NCI-H2227 treated with DMSO at 0.1 percent for 48 hours (cell line): ENCODE data around the gene IGSF21.
"Not testable (repeated sequence)": the region's sequence is repeated elsewhere in the genome, so short reads cannot be mapped to it uniquely, and the experiment has no call there.

Experiments
- DNase-seq: peaks from one replicate; lab custom pipeline; 2025; lab: John Stamatoyannopoulos, UW

IGSF21 gene

DNA sequence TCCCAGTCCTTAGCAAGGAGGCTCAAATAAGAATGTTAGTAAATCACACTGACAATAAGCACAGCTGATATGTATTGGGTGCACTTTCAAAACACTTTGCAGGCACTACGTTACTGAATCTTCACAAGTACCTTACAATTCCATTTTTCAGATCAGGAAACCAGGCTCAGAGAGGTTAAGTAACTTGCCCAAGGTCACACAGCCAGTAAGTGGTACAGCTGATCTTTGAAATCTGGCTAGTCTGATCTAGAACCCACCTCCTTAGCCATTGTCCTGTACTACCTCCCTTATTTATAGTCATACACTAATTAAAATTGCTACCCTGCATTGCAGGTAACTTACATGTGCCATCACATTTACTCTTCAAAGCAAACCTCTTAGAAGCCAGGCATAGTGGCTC, 251.0 kb downstream of the IGSF21 start:
- no peak for DNase-seq

DNA sequence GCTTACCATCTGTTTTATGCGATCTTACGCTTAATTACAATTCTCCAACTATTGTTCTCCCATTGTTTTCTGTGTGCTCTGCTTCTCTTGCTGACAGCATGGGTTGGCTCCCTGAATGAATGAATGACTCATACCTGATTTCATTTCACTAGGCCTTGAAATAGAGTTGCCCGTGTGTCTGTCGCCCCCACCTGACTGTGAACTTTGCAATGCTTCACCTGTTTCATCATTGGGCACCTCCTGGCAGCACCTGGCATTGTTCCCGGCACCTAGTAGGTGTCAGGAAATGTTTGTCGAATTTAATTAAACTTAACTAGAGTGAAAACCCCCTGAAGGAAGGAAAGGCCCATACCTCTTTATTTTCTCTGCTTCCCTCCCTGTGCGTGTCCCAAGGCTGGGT, 252.7 kb downstream of the IGSF21 start:
- DNase-seq = no peak

- DNase-seq = no peak
Observed at GRCh38 chr1:18362150-18362549, 254.6 kb downstream of the IGSF21 start.

DNA sequence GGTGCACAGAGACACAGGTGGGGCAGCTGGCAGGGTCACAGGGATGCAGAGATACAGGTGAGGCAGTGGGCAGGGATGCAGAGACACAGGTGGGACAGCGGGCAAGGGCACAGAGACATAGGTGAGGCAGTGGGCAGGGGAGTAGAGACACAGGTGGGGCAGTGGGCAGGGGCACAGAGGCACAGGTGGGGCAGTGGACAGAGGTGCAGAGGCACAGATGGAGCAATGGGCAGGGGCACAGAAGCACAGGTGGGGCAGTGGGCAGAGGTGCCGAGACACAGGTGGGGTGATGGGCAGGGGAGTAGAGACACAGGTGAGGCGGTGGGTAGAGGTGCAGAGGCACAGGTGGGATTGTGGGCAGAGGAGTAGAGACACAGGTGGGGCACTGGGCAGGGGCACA, 255.8 kb downstream of the IGSF21 start:
- DNase-seq = no peak

- no peak for DNase-seq
Observed at GRCh38 chr1:18365099-18365705, 257.6 kb downstream of the IGSF21 start.

- DNase-seq = not testable (repeated sequence)
Observed at GRCh38 chr1:18372505-18372904, 264.9 kb downstream of the IGSF21 start.

DNA sequence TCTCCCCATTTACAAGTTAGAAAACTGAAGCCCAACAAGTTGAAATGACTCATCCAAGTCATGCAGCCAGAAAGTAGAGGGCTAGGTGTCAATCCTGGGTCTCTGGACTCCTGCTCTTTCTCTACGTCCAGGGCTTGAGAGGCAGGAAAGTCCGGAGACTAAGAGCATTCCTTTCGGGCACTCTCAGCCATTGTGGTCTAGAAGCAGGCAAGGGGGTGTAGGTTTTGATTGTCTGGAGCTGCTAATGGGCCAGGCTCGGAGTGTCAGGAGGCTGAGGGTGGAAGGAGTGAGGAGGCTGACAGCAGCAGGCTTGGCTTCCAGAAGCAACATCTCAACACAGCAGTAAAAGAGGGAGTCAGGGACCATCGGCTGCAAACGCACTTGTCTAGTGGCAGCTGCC, 265.6 kb downstream of the IGSF21 start:
- DNase-seq = no peak

GRCh38 chr1:18373882-18374493, 266.4 kb downstream of the IGSF21 start:
- DNase-seq = no peak

GRCh38 chr1:18376661-18377060, 269.1 kb downstream of the IGSF21 start:
- DNase-seq = no peak

GRCh38 chr1:18380288-18380687, 272.7 kb downstream of the IGSF21 start:
- no peak for DNase-seq

DNA sequence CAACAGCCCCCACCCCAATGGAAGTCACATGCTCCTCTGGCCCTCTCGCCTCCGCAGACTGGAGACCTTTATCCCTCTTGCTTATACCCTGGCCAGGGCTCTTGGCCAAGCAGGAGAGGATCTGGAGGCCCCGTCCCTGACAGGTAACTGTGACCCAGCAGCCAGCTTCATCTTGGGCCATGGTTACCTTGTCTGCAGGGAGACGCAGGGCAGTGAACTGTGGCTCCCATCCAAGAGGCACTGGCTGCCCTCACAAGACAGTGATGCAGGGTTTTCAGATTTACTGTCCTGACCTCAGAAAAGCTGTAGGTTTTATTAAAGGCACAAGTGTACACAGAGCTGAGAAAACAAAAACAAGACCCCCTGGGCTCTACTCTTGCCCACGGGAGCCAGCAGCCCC, 276.5 kb downstream of the IGSF21 start:
- DNase-seq = no peak

- DNase-seq = peak; percentile 26
Observed at GRCh38 chr1:18384471-18384870, 276.9 kb downstream of the IGSF21 start.

DNA sequence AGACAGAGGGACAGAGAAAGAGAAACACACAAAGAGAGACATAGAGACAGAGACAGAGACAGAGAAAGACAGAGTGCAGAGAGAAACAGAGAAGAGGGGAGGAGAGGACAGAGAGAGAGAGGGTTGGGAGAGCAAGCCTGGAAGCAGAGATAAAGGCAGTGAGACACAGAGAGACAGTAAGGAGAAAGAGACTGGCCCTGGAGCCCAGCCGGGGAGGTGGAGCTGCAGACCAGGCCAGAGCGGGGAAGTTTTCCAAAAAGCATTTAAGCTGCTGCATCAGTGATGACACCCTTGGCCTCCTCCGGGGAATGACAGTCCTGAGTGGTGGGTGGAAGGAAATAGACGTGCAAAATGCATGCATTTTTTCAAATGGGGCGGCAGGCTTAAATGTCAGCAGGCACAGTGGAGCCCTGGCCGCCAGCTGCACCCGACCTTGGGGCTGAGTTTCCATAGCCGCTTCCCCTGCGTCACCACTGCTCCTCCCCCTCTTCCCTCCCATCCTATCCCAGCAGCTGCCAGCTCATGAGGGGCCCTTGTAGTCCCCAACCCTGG, 277.7 kb downstream of the IGSF21 start:
- peak; percentile 16 for DNase-seq

- no peak for DNase-seq
Observed at GRCh38 chr1:18386591-18386990, 279.0 kb downstream of the IGSF21 start.

GRCh38 chr1:18387307-18387706, 279.7 kb downstream of the IGSF21 start:
- DNase-seq = no peak

DNA sequence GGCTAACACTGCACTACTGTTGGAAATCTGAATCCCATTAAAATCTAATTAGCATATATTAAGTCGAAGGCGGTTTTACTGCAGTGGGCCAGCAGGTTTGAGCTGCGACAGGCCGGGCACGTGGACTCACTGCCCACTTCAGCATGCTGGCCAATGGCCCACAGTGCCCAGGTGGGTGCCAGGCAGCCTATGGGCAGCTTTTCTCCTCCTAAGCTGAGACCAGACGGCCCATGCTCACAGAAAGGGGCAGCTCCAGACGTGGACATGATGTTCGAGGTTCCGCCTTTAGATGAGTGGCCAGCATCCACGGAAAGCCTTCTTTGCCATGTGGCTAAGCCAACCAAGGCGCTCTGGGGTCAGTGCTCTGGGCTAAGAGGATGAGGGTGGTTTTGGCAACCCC, 283.4 kb downstream of the IGSF21 start:
- no peak for DNase-seq

GRCh38 chr1:18394563-18395156, 287.1 kb downstream of the IGSF21 start:
- DNase-seq = no peak

- no peak for DNase-seq
Observed at GRCh38 chr1:18396247-18396980, 288.8 kb downstream of the IGSF21 start.

DNA sequence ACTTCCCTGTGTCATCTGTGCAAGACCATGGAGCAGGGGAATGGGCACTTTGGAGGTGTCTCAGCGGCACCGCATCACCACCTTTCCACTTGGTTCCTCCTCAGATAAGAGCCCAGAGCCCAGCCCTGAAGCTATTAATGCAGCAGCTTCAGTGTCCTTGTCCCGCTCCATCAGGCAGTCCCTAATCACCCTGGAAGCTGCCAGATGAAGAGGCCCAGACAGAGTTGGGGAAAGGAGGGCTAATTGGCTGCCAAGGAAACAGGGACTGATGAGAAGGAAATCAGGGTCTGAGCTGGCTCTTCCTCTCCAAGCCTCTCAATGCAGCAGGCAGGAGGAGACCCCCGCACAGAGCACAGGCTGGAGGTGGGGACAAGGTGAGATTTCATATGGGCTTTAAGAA, 290.0 kb downstream of the IGSF21 start:
- DNase-seq = no peak

GRCh38 chr1:18398791-18399530, 291.4 kb downstream of the IGSF21 start:
- no peak for DNase-seq

DNA sequence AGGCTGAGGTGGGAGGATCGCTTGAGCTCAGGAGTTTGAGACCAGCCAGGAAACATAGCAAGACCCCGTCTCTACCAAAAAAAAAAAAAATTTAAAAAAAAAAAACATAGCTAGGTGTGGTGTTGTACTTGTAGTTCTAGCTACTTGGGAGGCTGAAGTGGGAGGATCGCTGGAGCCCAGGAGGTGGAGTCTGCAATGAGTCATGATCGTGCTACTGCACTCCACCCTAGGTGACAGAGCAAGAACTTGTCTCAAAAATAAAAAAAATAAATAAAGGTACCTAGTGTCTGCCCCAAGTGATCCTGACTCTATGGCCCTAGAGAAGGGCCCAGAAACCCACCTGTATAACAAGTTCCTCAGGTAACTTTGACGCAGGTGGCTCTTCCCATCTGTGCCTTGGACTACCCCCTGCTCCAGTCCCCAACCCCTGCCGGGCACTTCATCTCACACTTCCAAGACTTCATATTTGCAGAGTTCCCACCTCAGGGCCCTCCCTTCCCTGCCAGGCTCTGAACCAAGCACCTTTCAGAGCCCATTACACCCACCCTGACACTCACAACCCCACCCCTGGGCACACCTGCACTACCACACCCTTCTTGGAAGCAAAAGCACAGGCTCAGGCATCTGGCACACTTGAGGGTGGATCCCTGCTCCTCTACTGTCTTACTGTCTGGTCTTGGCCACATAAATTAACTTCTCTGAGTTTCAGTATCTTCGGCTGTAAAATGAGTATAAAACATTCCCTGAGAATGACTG, 292.9 kb downstream of the IGSF21 start:
- DNase-seq = no peak
